Stimulated activated CD4-positive, alpha-beta T cell treated with anti-CD3 and anti-CD28 coated beads, TNF-alpha, amount 100 ng/mL, for 48 hours (primary cell): ENCODE data around the gene OXCT2.
"Not testable (repeated sequence)": the region's sequence is repeated elsewhere in the genome, so short reads cannot be mapped to it uniquely, and the experiment has no call there.

Source experiments
- DNase-seq, 3 donors: peaks; one replicate each; pipeline ENCODE4 v3.0.0-alpha.2; 2020; ENCODE audit warnings: low read depth in 3 of 3

OXCT2 gene

GRCh38 chr1:39771022-39771532 is at the start of gene OXCT2:
TSS of gene OXCT2 (minus strand) at chr1:39771348. CDS start at chr1:39771255, 93 bp downstream.
- not testable (repeated sequence) for DNase-seq

GRCh38 chr1:39819091-39819812 is 48.1 kb upstream of the OXCT2 start:
- no peak for DNase-seq

DNA sequence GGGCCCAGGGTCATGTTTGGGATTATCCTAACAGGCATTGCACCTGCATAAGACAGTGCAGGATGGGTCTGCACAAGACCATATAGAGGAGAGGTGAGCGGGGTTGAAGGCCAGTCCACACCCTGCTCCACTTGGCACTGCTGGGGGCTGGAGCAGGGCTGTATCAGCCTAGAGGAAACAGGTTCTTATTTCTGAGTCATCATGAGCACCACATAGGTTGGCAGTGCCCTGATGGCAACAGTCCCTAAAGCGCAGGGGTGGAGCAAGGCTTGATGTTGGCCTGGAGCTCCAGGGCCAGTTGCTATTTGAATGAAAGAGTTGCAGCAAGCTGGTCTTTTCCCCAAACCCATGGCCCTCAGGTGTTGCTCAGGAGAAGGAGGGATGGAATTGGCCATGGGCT is 47.3 kb upstream of the OXCT2 start:
- no peak for DNase-seq

DNA sequence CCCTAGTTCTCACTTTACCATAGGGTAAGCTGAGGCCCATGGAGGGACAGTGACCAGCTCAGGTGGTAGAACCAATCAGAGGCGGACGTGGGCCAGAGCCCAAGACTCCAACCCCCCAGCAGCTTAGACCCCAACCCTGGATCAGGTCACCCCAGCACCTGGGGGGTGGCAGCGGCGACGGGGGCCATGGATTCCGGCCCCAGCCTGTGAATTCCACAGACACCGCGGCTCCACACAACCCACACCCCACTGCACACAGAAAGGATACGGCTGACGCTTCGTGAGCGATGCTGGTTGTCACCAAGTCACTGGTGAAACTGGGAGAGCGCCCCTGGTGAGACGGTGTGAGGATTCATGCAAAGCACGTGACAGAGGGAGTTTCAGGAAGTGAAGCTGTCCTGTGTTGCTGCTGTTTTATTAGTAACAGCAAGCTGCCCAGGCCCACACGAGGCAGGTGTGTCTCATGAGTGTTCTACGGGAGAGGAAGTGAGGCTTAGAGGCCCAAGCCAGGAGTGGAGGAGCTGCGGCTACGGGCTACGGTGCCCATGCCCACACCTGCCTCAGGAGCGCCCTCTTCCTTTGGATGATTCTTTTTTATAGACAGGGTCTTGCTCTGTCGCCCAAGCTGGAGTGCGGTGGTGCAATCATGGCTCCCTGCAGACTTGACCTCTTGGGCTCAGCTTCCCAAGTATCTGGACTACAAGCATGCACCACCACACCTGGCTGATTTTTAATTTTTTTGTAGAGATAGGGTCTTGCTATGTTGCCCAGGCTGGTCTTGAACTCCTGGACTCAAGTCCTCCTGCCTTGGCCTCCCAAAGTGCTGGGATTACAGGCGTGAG is 46.2 kb upstream of the OXCT2 start:
- peak; percentile 23 to 55 (median 32) for DNase-seq

GRCh38 chr1:39816415-39817090 is 45.4 kb upstream of the OXCT2 start:
- DNase-seq = peak in 2 of 3 donors; percentile 47 to 56

DNA sequence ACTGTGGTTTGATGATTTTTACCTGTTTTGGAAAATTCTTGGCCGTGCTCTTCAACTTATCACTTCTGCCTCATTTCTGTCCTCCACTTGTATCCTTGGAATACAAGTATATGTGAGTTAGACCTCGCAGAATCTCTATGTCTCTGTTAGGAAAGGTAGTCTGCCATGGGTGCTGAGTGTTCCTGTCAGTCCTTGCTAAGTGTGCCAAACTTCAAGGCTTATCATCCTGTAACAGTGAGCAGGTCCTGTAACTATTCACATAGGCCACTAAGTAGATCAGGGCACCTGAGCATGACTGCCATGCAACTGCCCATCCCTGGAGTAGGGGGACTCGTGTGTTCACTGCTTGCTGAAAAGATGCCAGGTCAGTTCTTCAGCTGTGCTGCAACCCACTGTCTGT is 41.8 kb upstream of the OXCT2 start:
- no peak for DNase-seq

GRCh38 chr1:39808784-39809517 is 37.8 kb upstream of the OXCT2 start:
- no peak for DNase-seq

GRCh38 chr1:39805385-39805784 is 34.2 kb upstream of the OXCT2 start:
- no peak for DNase-seq

- no peak for DNase-seq
These were observed 31.5 kb upstream of the OXCT2 start for GRCh38 chr1:39802496-39803260.

DNA sequence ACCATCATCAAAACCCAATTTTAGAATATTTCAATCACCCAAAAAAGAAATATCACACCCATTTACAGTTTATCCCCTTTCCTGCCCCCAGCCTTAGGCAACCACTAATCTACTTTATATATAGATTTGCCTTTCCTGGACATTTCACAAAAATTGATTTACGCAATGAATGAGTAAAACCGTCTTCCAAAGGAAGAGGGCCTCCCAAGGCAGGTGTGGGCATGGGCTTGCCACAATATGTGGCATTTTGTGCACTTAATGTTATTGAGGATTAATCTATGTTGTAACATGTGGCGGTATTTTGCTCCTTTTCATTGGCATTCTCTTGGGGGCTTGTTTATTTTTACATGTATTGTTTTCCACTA is 29.3 kb upstream of the OXCT2 start:
- DNase-seq = no peak

GRCh38 chr1:39799770-39800470 is 28.8 kb upstream of the OXCT2 start:
- peak; percentile 43 to 66 (median 52) for DNase-seq

- DNase-seq = peak; percentile 69 to 85 (median 85)
These were observed 28.0 kb upstream of the OXCT2 start for GRCh38 chr1:39798859-39799769.

DNA sequence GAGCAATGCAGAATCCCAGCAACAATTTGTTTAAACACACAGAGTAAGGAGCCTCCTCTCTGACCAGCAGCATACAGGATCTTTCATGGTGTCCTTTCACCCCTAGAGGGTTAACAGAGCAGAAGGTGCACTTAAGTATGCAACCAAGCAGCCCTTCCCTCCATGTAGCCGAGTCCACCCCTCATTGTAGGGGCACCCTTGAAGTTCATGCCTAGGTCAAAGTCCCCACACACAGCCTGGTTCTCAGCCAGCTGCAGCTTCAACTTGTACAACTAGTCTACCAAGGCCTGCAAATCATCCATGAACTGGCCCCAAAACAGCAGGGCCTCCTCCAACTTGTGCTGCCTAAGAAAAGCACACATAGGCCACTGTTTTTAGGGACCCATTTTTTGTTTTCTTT is 24.5 kb upstream of the OXCT2 start:
- no peak for DNase-seq

DNA sequence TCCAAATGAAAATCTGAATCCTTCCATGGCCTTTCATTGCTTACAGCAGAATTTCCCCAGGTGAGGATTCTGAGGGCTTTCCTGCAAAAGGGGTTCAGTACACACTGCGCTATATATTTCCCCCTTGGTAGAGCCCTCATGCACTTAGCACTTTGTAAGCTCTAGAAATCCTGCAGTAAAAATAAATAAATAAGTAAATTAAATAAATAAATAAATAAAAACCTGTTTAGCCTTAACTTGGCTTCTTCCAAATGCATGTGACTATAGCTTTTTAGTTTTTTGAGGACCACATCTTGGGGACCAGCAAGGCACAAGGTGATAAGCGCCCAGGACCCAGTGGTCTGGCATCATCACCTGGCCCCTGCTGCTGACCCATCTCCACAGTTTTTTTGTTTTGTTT is 20.7 kb upstream of the OXCT2 start:
- no peak for DNase-seq

- DNase-seq = no peak
These were observed 18.5 kb upstream of the OXCT2 start for GRCh38 chr1:39789571-39790110.

DNA sequence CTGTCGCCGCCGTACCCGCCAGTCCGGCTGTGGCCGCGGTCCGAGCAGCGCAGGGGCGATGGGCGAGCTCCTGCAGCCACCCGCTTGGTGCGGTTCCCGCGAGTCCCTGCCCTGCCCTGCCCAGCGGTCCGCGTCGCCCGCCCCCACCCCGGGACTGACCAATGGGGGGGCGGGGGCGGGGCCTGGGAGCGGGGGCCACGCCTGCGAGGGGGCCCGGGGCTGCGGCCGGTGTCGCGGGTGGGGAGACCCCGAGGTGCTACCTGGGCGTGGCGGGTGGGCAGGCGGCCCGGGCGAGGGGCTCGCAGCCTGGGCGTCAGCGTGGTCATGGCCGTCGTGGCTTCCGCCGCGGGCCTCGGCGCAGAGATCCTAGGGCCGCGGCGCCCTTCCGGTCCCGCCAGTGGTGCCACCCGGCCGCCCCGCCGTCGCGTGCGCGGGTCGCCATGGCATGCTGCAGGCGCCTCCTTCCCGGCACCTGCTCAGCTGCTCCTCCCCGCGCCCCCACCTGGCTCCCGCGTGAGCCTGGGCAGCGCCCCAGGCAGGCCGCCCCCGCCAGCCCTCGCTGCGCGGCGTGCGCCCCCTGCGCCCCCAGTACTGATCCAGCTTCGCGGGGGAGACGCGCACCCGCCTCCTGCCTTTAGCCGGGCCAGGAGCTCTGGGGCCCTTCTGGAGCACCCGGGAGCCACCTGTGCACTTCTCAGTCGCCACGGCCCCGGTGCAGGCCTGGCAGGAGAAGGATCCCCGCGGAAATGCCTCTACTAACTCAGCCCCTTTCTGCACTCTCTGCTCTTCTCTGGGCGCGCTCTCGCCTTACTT is 17.8 kb upstream of the OXCT2 start, which contains the start of gene BMP8B:
Gene BMP8B, minus strand, starts transcription at position 108 of the 813 bp plus-strand sequence. CDS start 380 bp downstream, outside the sequence.
- DNase-seq = peak in 1 of 3 donors; percentile 25

DNA sequence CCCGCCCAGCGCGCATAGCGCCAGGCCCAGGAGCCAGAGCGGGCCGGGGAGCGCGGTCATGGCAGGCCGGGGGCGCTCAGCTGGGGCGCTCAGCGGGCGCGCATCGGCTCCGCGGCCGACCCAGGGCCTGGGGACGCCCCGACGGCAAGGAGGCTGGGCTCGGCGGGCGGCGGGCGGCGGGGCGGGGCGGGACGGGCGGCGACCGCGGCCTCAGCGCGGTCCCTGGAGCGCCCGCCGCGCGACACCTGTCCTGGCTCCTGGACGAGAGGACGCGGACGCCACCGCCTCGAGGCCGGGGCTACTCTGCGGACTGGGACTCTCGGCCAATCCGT is 17.2 kb upstream of the OXCT2 start:
- DNase-seq = no peak

DNA sequence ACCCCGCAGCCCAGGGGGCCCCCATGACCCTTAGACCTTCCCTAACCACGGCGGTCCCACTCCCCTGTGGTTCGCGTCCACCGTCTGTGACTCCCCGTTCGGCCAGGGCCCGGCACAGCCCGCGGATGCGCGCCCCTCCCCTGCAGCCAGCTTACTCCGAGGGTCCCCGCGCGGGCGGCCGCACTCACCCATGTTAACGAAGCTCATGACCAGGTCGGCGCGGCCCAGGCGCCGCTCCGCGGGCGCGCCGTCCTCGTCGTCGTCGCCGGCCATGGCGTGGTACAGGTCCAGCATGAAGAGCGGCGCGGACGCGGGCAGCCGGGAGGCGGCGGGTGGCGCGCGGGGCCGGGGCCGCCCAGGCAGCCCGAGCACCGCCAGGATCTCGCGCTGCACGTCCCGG is 16.8 kb upstream of the OXCT2 start:
- not testable (repeated sequence) for DNase-seq
